ENCODE data around the gene SLPI.

DNA sequence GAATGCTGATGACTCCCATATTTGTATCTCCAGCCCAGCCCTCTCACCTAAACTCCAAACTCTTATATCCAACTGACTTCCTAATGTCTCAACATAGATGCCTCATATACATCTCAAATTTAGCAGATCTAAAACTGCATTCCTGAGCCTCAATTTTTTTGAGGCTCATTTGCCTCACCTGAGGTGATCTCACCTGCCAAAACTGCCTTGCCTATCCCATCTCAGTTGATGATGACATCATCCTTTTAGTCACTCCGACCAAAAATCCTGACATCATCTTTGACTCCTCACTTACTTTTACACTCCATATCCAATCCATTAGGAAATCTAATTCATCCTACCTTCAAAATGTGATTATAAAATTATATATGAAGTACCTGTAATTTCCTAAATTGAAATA lies 25.6 kb upstream of the SLPI start:
- TF ChIP-seq, protein P1, sequence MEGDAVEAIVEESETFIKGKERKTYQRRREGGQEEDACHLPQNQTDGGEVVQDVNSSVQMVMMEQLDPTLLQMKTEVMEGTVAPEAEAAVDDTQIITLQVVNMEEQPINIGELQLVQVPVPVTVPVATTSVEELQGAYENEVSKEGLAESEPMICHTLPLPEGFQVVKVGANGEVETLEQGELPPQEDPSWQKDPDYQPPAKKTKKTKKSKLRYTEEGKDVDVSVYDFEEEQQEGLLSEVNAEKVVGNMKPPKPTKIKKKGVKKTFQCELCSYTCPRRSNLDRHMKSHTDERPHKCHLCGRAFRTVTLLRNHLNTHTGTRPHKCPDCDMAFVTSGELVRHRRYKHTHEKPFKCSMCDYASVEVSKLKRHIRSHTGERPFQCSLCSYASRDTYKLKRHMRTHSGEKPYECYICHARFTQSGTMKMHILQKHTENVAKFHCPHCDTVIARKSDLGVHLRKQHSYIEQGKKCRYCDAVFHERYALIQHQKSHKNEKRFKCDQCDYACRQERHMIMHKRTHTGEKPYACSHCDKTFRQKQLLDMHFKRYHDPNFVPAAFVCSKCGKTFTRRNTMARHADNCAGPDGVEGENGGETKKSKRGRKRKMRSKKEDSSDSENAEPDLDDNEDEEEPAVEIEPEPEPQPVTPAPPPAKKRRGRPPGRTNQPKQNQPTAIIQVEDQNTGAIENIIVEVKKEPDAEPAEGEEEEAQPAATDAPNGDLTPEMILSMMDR (IDR thresholded peaks at IDR 0.05), result no peak
- no peak for TF ChIP-seq POLR2A (IDR thresholded peaks at IDR 0.05)

Data from esophagus squamous epithelium (tissue), 4 donors.